Loucy (cell line): ENCODE data around the gene FKBP6.

Experiments
- H2AFZ ChIP-seq: fragments of 200-600 bp; sonication (generic); 2 replicates; pipeline ENCODE4 v1.6.0; 2016; ENCODE audit warnings: antibody characterized with exemption, mild to moderate bottlenecking, low read length, moderate library complexity
- H3F3A ChIP-seq: fragments of 200-600 bp; 2 replicates; pipeline ENCODE4 v1.6.0; 2016; ENCODE audit warnings: antibody characterized with exemption, low read depth, mild to moderate bottlenecking
- H3K27me3 ChIP-seq: fragments of 200-600 bp; sonication (generic); 2 replicates; pipeline ENCODE4 v1.6.1; 2014; ENCODE audit warnings: low read length, mild to moderate bottlenecking; ENCODE audit not compliant: insufficient read depth, poor library complexity, severe bottlenecking
- H3K36me3 ChIP-seq: fragments of 200-600 bp; sonication (generic); 2 replicates; pipeline ENCODE4 v1.6.1; 2016; ENCODE audit warnings: low read length; ENCODE audit not compliant: insufficient read depth
- H3K4me1 ChIP-seq: fragments of 200-600 bp; sonication (generic); 2 replicates; pipeline ENCODE4 v1.5.1; 2014; ENCODE audit warnings: low read length, mild to moderate bottlenecking; ENCODE audit not compliant: insufficient read depth, poor library complexity, severe bottlenecking
- H3K4me2 ChIP-seq: fragments of 200-600 bp; sonication (generic); 2 replicates; pipeline ENCODE4 v1.6.0; 2014; ENCODE audit warnings: antibody characterized with exemption, low read length, low read depth, mild to moderate bottlenecking; ENCODE audit not compliant: poor library complexity, severe bottlenecking
- H3K4me3 ChIP-seq: fragments of 200-600 bp; sonication (generic); 2 replicates; pipeline ENCODE4 v1.5.1; 2014; ENCODE audit warnings: low read length, mild to moderate bottlenecking, mixed read lengths; ENCODE audit not compliant: poor library complexity, severe bottlenecking
- H3K79me2 ChIP-seq: fragments of 200-600 bp; sonication (generic); 2 replicates; pipeline ENCODE4 v1.6.1; 2014; ENCODE audit warnings: low read length; ENCODE audit not compliant: insufficient read depth
- H3K9ac ChIP-seq: fragments of 200-600 bp; sonication (generic); 2 replicates; pipeline ENCODE4 v1.6.0; 2014; ENCODE audit warnings: mild to moderate bottlenecking, low read depth, low read length, moderate library complexity; ENCODE audit not compliant: poor library complexity, severe bottlenecking
- H3K9me2 ChIP-seq: fragments of 200-600 bp; sonication (generic); replicated peaks from 2 replicates; pipeline ENCODE4 v1.6.1; 2016; ENCODE audit warnings: low read depth, low read length, mixed read lengths
- H3K9me3 ChIP-seq: fragments of 200-600 bp; sonication (generic); 2 replicates; pipeline ENCODE4 v1.6.1; 2014; ENCODE audit warnings: mild to moderate bottlenecking, antibody characterized with exemption, low read length, low read depth; ENCODE audit not compliant: insufficient read depth
- H4K20me1 ChIP-seq: fragments of 200-600 bp; sonication (generic); 2 replicates; pipeline ENCODE4 v1.6.0; 2014; ENCODE audit warnings: antibody characterized with exemption, low read length, mild to moderate bottlenecking; ENCODE audit not compliant: insufficient read depth, poor library complexity, severe bottlenecking
- CTCF ChIP-seq: fragments of 200-600 bp; sonication (generic); conservative IDR thresholded peaks from 2 replicates; pipeline ENCODE4 v1.5.1; 2014; ENCODE audit warnings: mild to moderate bottlenecking, antibody characterized with exemption, low read length
- EZH2phosphoT487 ChIP-seq: fragments of 200-600 bp; IDR thresholded peaks from 2 replicates; pipeline ENCODE4 v1.6.1; 2018; ENCODE audit warnings: antibody characterized with exemption, mild to moderate bottlenecking, moderate library complexity, borderline replicate concordance

Gene FKBP6

DNA sequence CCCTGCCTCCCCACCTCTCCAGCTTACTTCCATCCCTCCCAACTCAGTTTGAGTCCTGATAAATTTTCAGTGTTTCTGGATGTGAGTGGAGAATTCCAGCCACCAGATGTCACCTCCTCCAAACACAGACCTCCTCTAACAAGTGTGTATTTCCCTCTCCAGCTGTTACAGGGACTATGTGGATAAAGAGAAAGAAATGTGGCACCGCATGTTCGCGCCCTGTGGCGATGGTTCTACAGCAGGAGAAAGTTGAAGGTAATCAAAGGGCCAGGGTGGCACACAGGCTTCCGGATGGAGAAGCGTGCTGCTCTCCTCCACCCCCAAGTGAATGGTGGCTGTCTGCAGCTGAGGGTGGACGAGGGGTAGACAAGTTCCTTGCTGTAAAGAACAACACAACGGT, 14.7 kb downstream of the FKBP6 start:
- Histone ChIP-seq H3K9me3 (no peaks in the 10 kb centered on the region), H4K20me1 (no peaks in the 10 kb centered on the region), H3K4me3 (no peak overlapping the region), H3K36me3 (no peaks in the 10 kb centered on the region), H3K79me2 (no peaks in the 10 kb centered on the region), H3F3A (no peaks in the 10 kb centered on the region), H3K27me3 (no peaks in the 10 kb centered on the region), H3K9me2 (no peaks in the 10 kb centered on the region), H3K4me1 (no peaks in the 10 kb centered on the region), H2AFZ (no peak overlapping the region), H3K4me2 (no peak overlapping the region), H3K9ac (no peak overlapping the region)
- TF ChIP-seq EZH2phosphoT487 (no peak), CTCF (no peak)

DNA sequence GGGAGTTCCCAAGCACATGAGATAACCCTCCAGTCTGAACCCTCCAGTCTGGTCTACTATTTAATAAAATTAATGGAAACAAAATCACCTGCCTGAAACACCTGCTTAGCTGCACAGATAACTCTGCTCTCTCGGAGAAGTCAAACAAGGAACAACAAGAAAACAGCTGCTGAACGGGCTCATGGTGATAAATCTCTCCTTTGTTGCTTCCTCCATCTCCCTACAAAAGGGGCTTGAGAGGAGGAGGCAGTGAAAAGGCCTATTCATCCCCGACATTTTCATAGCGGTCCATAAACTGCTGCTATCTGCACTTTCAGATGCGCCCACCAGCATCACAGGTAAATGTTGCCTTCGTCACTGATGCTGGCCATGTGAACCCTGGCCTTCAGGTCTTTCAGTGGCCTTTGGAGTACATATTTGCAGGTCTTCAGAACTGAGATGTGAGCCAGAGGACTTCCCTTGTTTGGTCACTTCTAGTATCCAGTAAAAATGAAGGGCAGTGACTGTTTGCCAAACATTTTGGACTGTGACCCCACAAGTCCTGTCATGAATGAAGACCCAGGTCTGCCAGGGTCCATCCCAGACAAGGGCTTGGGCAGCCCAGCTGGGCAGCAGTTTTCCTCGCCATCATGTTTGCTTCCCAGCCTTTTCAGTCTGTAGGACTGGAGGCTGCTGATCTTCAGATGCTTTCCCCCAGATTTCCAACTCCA, 15.9 kb downstream of the FKBP6 start:
- no peak overlapping the region for H3K4me2 ChIP-seq
- H3K4me1 ChIP-seq, result no peaks in the 10 kb centered on the region
- no peak overlapping the region for H3K4me3 ChIP-seq

DNA sequence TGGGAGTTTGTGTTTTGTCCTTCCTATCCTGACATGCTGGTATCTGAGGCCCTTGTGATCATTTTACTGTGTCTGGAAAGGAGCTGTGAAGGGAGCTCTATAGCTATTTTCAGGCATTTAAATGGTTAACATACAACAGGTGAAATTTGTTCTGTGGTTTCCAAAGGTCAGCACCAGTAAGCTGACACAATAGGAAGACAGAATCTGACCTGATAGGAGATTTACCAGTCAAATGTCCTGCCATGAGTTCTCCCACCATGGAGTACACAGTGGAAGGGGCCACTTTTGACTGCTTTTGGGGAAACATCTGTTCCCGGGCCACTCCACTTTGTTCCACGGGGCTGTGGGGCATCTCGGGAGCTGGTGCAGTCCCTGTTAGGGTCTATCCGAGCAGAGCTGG, 17.6 kb downstream of the FKBP6 start:
- no peaks in the 10 kb centered on the region for H4K20me1 ChIP-seq
- no peaks in the 10 kb centered on the region for H3K36me3 ChIP-seq
- H3K27me3 ChIP-seq, result no peaks in the 10 kb centered on the region
- no peak overlapping the region for H2AFZ ChIP-seq
- no peaks in the 10 kb centered on the region for H3K9me2 ChIP-seq
- H3K79me2 ChIP-seq, result no peaks in the 10 kb centered on the region
- TF ChIP-seq CTCF, result no peak
- no peak for TF ChIP-seq EZH2phosphoT487
- H3K4me2 ChIP-seq, result no peak overlapping the region
- H3F3A ChIP-seq, result no peaks in the 10 kb centered on the region
- no peak overlapping the region for H3K4me3 ChIP-seq
- no peak overlapping the region for H3K9ac ChIP-seq
- H3K4me1 ChIP-seq, result no peaks in the 10 kb centered on the region
- H3K9me3 ChIP-seq, result no peaks in the 10 kb centered on the region

More for the DNA sequence above, 15.9 kb downstream of the FKBP6 start:
- H3K9me3 ChIP-seq, result no peaks in the 10 kb centered on the region
- H3K9ac ChIP-seq, result no peak overlapping the region
- H2AFZ ChIP-seq, result no peak overlapping the region
- no peaks in the 10 kb centered on the region for H3F3A ChIP-seq
- H3K9me2 ChIP-seq, result no peaks in the 10 kb centered on the region
- no peaks in the 10 kb centered on the region for H3K36me3 ChIP-seq
- H3K27me3 ChIP-seq, result no peaks in the 10 kb centered on the region
- TF ChIP-seq EZH2phosphoT487 (no peak), CTCF (no peak)
- no peaks in the 10 kb centered on the region for H3K79me2 ChIP-seq
- no peaks in the 10 kb centered on the region for H4K20me1 ChIP-seq
